Measurements from ENCODE around the gene CPLX1.
"Not testable (repeated sequence)": the region's sequence is repeated elsewhere in the genome, so short reads cannot be mapped to it uniquely, and the experiment has no call there.

Gene CPLX1

DNA sequence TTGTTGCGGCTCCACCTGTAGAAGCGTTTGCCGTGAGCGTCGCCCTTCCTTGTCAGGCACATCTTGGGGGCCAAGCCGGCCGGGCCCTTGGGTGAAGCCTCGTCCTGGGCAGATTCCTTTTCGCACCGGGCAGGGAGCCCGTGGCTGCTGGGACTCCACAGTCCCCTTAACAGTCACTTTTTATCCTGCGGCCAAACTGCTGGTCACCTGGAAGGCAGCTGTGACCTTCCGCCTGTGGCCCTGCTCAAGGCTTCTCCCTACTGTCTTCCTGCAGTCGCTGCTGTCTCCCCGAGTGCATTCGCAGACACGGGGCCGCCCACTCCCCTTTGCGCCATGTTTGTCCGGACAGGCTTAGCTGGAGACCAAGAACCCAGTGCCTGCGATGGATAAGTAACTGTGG is 65.3 kb downstream of the CPLX1 start:
- no peak overlapping the region for H3K4me3 ChIP-seq (ENCODE audit: low read depth, low read length)
- no peak for DNase-seq
- in situ Hi-C loops (cut with HindIII; ENCODE audit: low pct_ligation_motif_present, low sequenced_read_pairs) = no loop called here
- TF ChIP-seq, protein P1, sequence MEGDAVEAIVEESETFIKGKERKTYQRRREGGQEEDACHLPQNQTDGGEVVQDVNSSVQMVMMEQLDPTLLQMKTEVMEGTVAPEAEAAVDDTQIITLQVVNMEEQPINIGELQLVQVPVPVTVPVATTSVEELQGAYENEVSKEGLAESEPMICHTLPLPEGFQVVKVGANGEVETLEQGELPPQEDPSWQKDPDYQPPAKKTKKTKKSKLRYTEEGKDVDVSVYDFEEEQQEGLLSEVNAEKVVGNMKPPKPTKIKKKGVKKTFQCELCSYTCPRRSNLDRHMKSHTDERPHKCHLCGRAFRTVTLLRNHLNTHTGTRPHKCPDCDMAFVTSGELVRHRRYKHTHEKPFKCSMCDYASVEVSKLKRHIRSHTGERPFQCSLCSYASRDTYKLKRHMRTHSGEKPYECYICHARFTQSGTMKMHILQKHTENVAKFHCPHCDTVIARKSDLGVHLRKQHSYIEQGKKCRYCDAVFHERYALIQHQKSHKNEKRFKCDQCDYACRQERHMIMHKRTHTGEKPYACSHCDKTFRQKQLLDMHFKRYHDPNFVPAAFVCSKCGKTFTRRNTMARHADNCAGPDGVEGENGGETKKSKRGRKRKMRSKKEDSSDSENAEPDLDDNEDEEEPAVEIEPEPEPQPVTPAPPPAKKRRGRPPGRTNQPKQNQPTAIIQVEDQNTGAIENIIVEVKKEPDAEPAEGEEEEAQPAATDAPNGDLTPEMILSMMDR (IDR thresholded peaks at IDR 0.05; ENCODE audit: low read depth, low read length, missing control alignments) = no peak
- peaks cover 38% of the 10 kb centered on the region for H3K36me3 ChIP-seq (replicated peaks)
- no peak overlapping the region for H3K27ac ChIP-seq
- H3K27me3 ChIP-seq (replicated peaks) = no peaks in the 10 kb centered on the region

DNA sequence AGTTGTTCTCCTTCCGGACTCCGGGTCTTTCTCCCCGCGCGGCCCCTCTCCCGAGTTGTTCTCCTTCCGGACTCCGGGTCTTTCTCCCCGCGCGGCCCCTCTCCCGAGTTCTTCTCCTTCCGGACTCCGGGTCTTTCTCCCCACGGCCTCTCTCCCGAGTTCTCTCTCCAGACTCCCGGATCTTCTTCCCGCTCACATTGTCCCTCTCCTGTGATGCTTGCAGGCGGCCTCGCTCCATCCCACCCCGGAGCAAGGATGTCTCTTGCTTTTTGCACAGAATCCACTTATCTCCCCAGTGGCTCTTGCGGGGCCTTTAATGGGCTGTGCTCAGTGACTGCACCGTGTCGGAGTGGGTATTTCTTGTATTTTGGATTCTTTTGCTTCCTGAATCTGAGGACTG is 66.1 kb downstream of the CPLX1 start:
- DNase-seq; in situ Hi-C loops (cut with HindIII; ENCODE audit: low pct_ligation_motif_present, low sequenced_read_pairs); H3K27ac ChIP-seq; H3K4me3 ChIP-seq (ENCODE audit: low read depth, low read length); H3K27me3 ChIP-seq (replicated peaks): not testable (repeated sequence)
- peaks cover 36% of the 10 kb centered on the region for H3K36me3 ChIP-seq (replicated peaks)

DNA sequence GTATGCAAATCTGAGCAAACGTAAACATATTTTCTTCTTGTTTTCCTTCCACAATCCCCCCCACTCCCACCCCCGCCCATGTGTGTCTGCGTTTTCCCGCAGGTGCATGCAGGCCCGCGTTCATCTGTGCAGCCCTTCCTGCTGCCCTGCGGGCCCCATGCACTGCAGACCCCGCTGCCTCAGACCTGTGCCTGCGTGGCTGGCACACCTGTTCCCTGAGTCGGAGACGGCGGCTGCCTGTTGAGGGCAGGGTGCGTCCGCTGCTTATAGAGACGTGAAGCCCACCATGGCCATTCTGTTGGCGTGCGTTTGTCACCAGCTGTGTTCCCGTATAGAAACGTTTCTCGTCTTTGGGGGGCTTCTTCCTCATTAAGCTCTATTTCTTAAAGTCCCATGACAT is 68.8 kb downstream of the CPLX1 start:
- TF ChIP-seq, protein P1 (IDR thresholded peaks at IDR 0.05; ENCODE audit: low read depth, low read length, missing control alignments) = no peak
- DNase-seq = no peak
- in situ Hi-C loops (cut with HindIII; ENCODE audit: low pct_ligation_motif_present, low sequenced_read_pairs) = no loop called here
- H3K27me3 ChIP-seq (replicated peaks) = no peaks in the 10 kb centered on the region
- no peak overlapping the region for H3K4me3 ChIP-seq (ENCODE audit: low read depth, low read length)
- peaks cover 25% of the 10 kb centered on the region for H3K36me3 ChIP-seq (replicated peaks)
- H3K27ac ChIP-seq = no peak overlapping the region

DNA sequence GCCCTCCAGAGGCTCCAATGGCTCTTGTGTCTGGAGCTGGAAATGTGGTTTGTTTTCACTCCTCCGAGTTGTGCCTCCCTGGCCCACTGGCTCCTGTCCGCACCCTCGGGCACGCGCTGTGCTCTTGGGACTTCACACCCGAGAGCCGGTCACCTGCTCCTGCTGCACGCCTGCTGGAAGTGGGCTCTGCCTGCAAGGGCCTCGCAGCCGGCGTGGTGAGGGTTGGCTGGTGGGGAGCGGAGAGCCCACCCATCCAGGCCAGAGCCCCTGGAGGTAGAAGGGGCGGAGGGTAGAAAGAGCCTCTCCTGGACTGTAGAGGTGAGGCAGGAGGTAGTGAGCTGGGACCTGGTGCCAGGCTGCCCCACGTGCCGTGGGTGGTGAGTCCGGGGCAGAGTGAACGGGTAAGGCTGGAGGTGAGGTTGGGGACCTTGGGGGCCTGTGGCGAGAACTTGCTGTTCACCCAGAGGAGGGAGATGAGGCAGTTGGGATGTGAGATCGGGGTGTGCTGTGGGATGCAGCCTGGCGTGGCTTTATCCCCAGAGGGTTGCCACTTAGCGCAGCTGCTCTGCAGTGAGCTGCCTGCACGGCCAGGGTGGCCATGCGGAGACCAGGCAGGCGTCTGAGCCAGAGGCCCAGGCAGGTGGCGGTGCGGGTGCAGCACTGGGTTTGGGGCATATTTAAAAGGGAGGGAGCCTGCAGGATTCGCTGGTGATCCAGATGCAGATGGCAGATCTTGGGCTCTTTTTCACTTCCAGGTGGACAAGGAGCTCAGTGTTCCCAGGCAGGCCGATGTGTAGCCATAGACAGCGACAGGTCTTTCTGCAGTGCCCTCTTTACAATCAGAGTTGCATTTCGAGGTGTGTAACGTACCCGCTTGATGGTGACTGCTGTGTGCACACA is 71.5 kb downstream of the CPLX1 start:
- peaks cover 7% of the 10 kb centered on the region for H3K36me3 ChIP-seq (replicated peaks)
- in situ Hi-C loops (cut with HindIII; ENCODE audit: low pct_ligation_motif_present, low sequenced_read_pairs) = no loop called here
- no peak for DNase-seq
- TF ChIP-seq, protein P1 (IDR thresholded peaks at IDR 0.05; ENCODE audit: low read depth, low read length, missing control alignments) = no peak
- no peak overlapping the region for H3K27ac ChIP-seq
- no peak overlapping the region for H3K4me3 ChIP-seq (ENCODE audit: low read depth, low read length)
- H3K27me3 ChIP-seq (replicated peaks) = no peaks in the 10 kb centered on the region

DNA sequence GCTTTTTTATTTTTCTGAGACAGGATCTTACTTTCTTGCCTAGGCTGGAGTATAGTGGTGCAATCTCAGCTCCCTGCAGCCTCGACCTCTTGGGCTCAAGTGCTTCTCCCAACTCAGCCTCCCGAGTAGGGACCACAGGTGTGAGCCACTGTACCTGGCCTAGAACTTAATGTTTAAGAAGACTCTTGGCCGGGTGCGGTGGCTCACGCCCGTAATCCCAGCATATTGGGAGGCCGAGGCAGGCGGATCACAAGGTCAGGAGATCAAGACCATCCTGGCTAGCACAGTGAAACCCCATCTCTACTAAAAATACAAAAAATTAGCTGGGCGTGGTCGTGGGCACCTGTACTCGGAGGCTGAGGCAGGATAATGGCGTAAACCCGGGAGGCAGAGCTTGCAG is 72.7 kb downstream of the CPLX1 start:
- H3K27ac ChIP-seq; in situ Hi-C loops (cut with HindIII; ENCODE audit: low pct_ligation_motif_present, low sequenced_read_pairs); DNase-seq; H3K27me3 ChIP-seq (replicated peaks); H3K4me3 ChIP-seq (ENCODE audit: low read depth, low read length): not testable (repeated sequence)
- H3K36me3 ChIP-seq (replicated peaks) = peaks cover 11% of the 10 kb centered on the region

DNA sequence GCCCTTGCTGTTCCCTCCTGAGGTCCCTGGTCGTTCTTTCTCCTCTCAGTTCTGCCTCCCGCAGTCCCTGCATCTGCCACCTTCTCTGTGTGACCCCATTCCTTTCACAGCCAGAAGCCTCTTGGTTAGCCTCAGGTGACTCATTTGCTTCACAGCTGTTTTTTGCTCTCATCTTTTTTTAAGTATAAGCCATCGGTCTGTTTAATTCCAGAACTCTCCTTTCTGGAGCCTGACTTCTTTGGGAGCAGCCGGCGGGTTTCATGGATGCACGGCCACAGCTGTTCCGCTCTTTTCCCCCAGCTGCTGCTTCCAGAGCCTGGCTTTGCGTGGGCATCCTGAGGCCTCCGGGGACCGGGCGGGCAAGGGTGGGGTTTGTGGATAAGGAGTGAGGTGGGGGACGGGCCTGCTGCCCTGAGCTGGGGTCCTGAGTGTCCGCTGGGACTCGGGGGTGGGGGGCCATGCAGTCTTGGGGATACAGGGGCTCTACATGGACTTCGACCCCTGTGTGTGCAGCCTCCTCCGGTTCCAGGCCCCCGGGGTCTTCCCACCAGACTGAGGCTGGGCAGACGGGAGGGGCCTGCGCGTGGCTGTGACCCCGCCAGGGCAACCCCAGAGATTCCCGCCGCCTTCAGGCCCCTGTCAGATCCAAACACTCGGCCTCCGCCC is 73.6 kb downstream of the CPLX1 start:
- H3K27me3 ChIP-seq (replicated peaks) = no peaks in the 10 kb centered on the region
- TF ChIP-seq, protein P1 (IDR thresholded peaks at IDR 0.05; ENCODE audit: low read depth, low read length, missing control alignments) = no peak
- in situ Hi-C loops (cut with HindIII; ENCODE audit: low pct_ligation_motif_present, low sequenced_read_pairs) = no loop called here
- peaks cover 14% of the 10 kb centered on the region for H3K36me3 ChIP-seq (replicated peaks)
- H3K4me3 ChIP-seq (ENCODE audit: low read depth, low read length) = no peak overlapping the region
- peak overlapping the region; percentile 38 for H3K27ac ChIP-seq
- DNase-seq = no peak

All from brain microvascular endothelial cell (primary cell).